ENCODE results near the gene GADD45B.
A peak's percentile ranks its signal among the peaks of the same experiment; 100 is the strongest.
"Not testable (repeated sequence)": the region's sequence is repeated elsewhere in the genome, so short reads cannot be mapped to it uniquely, and the experiment has no call there.

Gene GADD45B

DNA sequence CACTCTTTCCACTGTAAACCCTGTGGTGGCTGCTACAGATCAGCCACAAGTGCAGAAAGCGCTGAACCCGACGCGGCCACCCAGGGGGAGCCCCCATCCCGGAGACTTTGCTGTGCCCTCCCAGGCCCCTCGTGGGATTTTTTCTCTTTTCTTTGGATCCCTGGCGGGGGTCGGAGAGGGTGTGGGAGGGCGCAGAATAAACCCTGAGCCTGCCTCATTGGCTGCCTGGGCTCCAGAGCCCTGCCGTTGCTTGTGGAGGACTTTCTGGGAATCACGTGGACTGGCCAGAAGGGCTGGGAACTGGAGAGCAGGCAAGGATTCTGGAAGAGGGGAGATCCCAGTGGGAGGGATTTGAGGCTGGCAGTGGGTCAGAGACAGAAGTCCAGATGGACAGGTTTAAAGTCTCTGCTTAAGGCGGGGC lies 24.9 kb downstream of the GADD45B start:
- no peaks in the 10 kb centered on the region for H3K36me3 ChIP-seq (ENCODE audit: control insufficient read depth, low read length)
- H3K27ac ChIP-seq (ENCODE audit: low read depth, low read length) = no peak overlapping the region
- no peak for TF ChIP-seq EZH2phosphoT487 (IDR thresholded peaks at IDR 0.05; ENCODE audit: borderline replicate concordance, low read length)
- TF ChIP-seq, protein P1, sequence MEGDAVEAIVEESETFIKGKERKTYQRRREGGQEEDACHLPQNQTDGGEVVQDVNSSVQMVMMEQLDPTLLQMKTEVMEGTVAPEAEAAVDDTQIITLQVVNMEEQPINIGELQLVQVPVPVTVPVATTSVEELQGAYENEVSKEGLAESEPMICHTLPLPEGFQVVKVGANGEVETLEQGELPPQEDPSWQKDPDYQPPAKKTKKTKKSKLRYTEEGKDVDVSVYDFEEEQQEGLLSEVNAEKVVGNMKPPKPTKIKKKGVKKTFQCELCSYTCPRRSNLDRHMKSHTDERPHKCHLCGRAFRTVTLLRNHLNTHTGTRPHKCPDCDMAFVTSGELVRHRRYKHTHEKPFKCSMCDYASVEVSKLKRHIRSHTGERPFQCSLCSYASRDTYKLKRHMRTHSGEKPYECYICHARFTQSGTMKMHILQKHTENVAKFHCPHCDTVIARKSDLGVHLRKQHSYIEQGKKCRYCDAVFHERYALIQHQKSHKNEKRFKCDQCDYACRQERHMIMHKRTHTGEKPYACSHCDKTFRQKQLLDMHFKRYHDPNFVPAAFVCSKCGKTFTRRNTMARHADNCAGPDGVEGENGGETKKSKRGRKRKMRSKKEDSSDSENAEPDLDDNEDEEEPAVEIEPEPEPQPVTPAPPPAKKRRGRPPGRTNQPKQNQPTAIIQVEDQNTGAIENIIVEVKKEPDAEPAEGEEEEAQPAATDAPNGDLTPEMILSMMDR (IDR thresholded peaks at IDR 0.05; ENCODE audit: low read depth, low read length, poor library complexity, severe bottlenecking) = no peak
- H3K4me3 ChIP-seq (ENCODE audit: low read length) = no peak overlapping the region
- peaks cover 19% of the 10 kb centered on the region for H3K4me1 ChIP-seq (ENCODE audit: control insufficient read depth, low read length)
- H4K20me1 ChIP-seq (ENCODE audit: control insufficient read depth, insufficient read depth, low read depth, low read length) = no peaks in the 10 kb centered on the region
- H3F3A ChIP-seq (ENCODE audit: control insufficient read depth, insufficient read depth) = no peaks in the 10 kb centered on the region
- no peaks in the 10 kb centered on the region for H3K79me2 ChIP-seq (ENCODE audit: control insufficient read depth, low read length)
- no peaks in the 10 kb centered on the region for H3K9me2 ChIP-seq (replicated peaks; ENCODE audit: control insufficient read depth, low read length)
- no peak overlapping the region for H3K4me2 ChIP-seq (ENCODE audit: low read length)
- no peaks in the 10 kb centered on the region for H3K9me3 ChIP-seq (ENCODE audit: control insufficient read depth, insufficient read depth, low read length)
- peaks cover 3% of the 10 kb centered on the region; the same call in 1 of the 2 replicates for H3K27me3 ChIP-seq (ENCODE audit: control insufficient read depth, low read length)

DNA sequence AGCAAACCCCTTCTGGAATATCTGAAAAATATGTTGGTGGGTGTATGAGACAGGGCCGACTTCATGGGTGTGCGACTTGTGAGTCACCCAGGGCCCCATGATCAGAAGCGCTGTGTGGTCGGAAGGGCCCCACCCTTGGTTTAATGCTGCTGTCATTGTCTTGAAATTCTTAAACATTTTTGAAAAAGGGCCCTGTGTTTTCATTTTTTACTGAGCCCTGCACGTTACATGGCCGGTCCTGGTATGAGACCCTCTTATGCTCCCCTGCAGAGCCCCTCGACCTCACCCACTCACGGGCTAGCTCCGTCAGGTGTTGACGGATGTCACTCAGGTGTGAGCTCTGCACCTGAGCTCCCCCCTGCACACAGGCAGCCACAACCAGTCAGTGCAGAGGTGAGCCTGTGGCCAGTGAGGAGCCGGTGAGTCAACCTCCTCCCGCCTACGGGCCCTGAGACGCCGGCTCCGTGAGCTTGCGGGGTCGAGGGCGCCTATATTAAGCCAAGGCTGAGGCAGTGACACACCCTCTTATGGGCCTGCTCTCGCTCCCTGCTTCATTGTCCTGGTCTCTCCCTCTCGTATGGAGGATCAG lies 27.7 kb downstream of the GADD45B start:
- Histone ChIP-seq H3K27ac (ENCODE audit: low read depth, low read length) (no peak overlapping the region), H3K4me1 (ENCODE audit: control insufficient read depth, low read length) (peaks cover 36% of the 10 kb centered on the region), H3K4me2 (ENCODE audit: low read length) (peak overlapping the region; percentile 33), H3F3A (ENCODE audit: control insufficient read depth, insufficient read depth) (peaks cover 5% of the 10 kb centered on the region; the same call in 1 of the 2 replicates), H4K20me1 (ENCODE audit: control insufficient read depth, insufficient read depth, low read depth, low read length) (no peaks in the 10 kb centered on the region), H3K4me3 (ENCODE audit: low read length) (no peak overlapping the region), H3K9me2 (replicated peaks; ENCODE audit: control insufficient read depth, low read length) (no peaks in the 10 kb centered on the region), H3K79me2 (ENCODE audit: control insufficient read depth, low read length) (no peaks in the 10 kb centered on the region), H3K27me3 (ENCODE audit: control insufficient read depth, low read length) (peaks cover 3% of the 10 kb centered on the region; the same call in 1 of the 2 replicates), H3K36me3 (ENCODE audit: control insufficient read depth, low read length) (no peaks in the 10 kb centered on the region), H3K9me3 (ENCODE audit: control insufficient read depth, insufficient read depth, low read length) (no peaks in the 10 kb centered on the region)
- TF ChIP-seq EZH2phosphoT487 (IDR thresholded peaks at IDR 0.05; ENCODE audit: borderline replicate concordance, low read length) = no peak
- TF ChIP-seq, protein P1 (IDR thresholded peaks at IDR 0.05; ENCODE audit: low read depth, low read length, poor library complexity, severe bottlenecking) = no peak

DNA sequence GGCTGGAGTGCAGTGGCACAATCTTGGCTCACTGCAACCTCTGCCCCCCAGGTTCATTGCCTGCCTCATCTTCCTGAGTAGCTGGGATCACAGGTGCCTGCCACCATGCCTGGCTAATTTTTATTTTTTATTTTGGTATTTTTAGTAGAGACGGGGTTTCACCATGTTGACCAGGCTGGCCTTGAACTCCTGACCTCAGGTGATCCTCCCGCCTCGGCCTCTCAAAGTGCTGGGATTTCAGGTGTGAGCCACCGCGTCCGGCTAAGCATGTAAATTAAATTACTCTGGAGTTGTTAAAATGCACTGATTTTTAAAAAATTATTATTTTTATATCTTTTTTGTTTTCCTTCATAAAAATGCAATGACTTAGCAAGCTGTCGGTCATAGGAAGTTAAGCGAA lies 30.7 kb downstream of the GADD45B start:
- Histone ChIP-seq H3K4me2 (ENCODE audit: low read length) (peak overlapping the region; percentile 68), H3K4me1 (ENCODE audit: control insufficient read depth, low read length) (peaks cover 37% of the 10 kb centered on the region), H3K4me3 (ENCODE audit: low read length) (peak overlapping the region; percentile 53), H3K27ac (ENCODE audit: low read depth, low read length) (peak overlapping the region; percentile 49)
- not testable (repeated sequence) for H3K9me3 ChIP-seq (ENCODE audit: control insufficient read depth, insufficient read depth, low read length); H3K36me3 ChIP-seq (ENCODE audit: control insufficient read depth, low read length); H3F3A ChIP-seq (ENCODE audit: control insufficient read depth, insufficient read depth); H3K9me2 ChIP-seq (replicated peaks; ENCODE audit: control insufficient read depth, low read length); H4K20me1 ChIP-seq (ENCODE audit: control insufficient read depth, insufficient read depth, low read depth, low read length); H3K27me3 ChIP-seq (ENCODE audit: control insufficient read depth, low read length); H3K79me2 ChIP-seq (ENCODE audit: control insufficient read depth, low read length)

DNA sequence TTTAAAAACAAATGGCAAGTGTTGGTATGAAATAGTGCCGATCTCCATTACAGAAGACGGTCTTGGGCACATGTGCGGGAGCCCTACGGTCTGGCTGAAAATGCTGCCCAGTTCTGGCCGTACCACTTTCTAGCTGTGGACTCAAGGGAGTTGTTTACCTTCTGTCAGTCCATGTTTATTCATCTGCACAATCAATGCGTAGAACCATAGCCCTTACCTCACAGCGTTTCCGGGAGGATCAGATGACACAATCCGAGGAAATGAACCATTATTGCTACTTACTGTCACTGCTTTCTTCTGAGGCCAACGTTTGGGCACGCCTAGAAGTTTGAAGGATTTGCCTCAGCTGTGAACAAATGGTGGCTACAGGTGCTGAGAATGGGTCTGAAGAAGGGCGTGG lies 31.2 kb downstream of the GADD45B start:
- H3K27ac ChIP-seq (ENCODE audit: low read depth, low read length) = peak overlapping the region; percentile 49

More for the DNA sequence above, 31.2 kb downstream of the GADD45B start:
- Histone ChIP-seq H3K36me3 (ENCODE audit: control insufficient read depth, low read length) (no peaks in the 10 kb centered on the region), H3K4me3 (ENCODE audit: low read length) (peak overlapping the region; percentile 53), H3F3A (ENCODE audit: control insufficient read depth, insufficient read depth) (peaks cover 7% of the 10 kb centered on the region; the same call in 1 of the 2 replicates), H3K4me1 (ENCODE audit: control insufficient read depth, low read length) (peaks cover 41% of the 10 kb centered on the region), H3K4me2 (ENCODE audit: low read length) (peak overlapping the region; percentile 68), H3K79me2 (ENCODE audit: control insufficient read depth, low read length) (no peaks in the 10 kb centered on the region), H3K9me2 (replicated peaks; ENCODE audit: control insufficient read depth, low read length) (no peaks in the 10 kb centered on the region), H3K27me3 (ENCODE audit: control insufficient read depth, low read length) (no peaks in the 10 kb centered on the region), H3K9me3 (ENCODE audit: control insufficient read depth, insufficient read depth, low read length) (no peaks in the 10 kb centered on the region), H4K20me1 (ENCODE audit: control insufficient read depth, insufficient read depth, low read depth, low read length) (no peaks in the 10 kb centered on the region)
- no peak for TF ChIP-seq EZH2phosphoT487 (IDR thresholded peaks at IDR 0.05; ENCODE audit: borderline replicate concordance, low read length)
